Transverse colon (tissue), 4 donors: Measurements from ENCODE around the gene SLC25A43. TPM values are rescaled to one million over a fixed set of nuclear protein-coding genes. Genes with fewer than 3 reads are reported as not detected.

Source experiments
- DNase-seq: peaks from one replicate; pipeline ENCODE4 v3.0.0-alpha.2; 2019
- H3K27ac ChIP-seq, 4 donors: fragments of 200-600 bp; sonication (generic); 2 replicates each; pipeline ENCODE4 v1.5.1; 2016 to 2018; ENCODE audit warnings: inconsistent platforms in 4 of 4
- H3K27me3 ChIP-seq: fragments of 200-600 bp; sonication (generic); 2 replicates; pipeline ENCODE4 v1.5.1; 2017; ENCODE audit warnings: inconsistent platforms
- H3K36me3 ChIP-seq, 4 donors: fragments of 200-600 bp; sonication (generic); 2 replicates each; pipeline ENCODE4 v1.5.1; 2017 to 2019; ENCODE audit warnings: inconsistent platforms in 4 of 4
- H3K4me1 ChIP-seq, 4 donors: fragments of 200-600 bp; sonication (generic); 2 replicates each; pipeline ENCODE4 v1.5.1; 2017 to 2020; ENCODE audit warnings: inconsistent platforms in 4 of 4
- H3K4me3 ChIP-seq, 4 donors: fragments of 200-600 bp; sonication (generic); 1 replicate in 1 of 4; 2 replicates in 3 of 4; pipeline versions ENCODE4 v1.5.1 to v1.6.1; 2017 to 2019; ENCODE audit warnings: inconsistent platforms in 4 of 4
- H3K9me3 ChIP-seq, 2 donors: fragments of 200-600 bp; sonication (generic); 2 replicates each; pipeline ENCODE4 v1.5.1; 2017 to 2019; ENCODE audit warnings: inconsistent platforms in 2 of 2
- EP300 ChIP-seq: sonication (generic); formaldehyde crosslinking; IDR thresholded peaks from one replicate; pipeline ENCODE4 v1.6.1; 2017; ENCODE audit warnings: antibody characterized with exemption, low read depth
- POLR2A ChIP-seq: fragments of 450-650 bp; IDR thresholded peaks from one replicate; pipeline ENCODE4 v1.6.1; 2016; ENCODE audit warnings: antibody characterized with exemption, mild to moderate bottlenecking, moderate library complexity
- POLR2AphosphoS5 ChIP-seq, 3 donors: sonication (generic); formaldehyde crosslinking; IDR thresholded peaks; one replicate each; pipeline ENCODE4 v1.6.1; 2016; ENCODE audit warnings: antibody characterized with exemption in 3 of 3
- WGBS, 2 donors: methylation state at CpG; one replicate each; pipeline ENCODE4 v1.1.5; 2018; ENCODE audit warnings: low coverage in 1 of 2; 5-methylcytosine and 5-hydroxymethylcytosine counted together
- in situ Hi-C, 4 donors: fragments of 200-750 bp; cut with MboI; loops; one replicate each; pipeline versions ENCODE4 v1.15.0 to v1.15.1; 2017; ENCODE audit warnings: low sequenced_read_pairs in 3 of 4, low pct_ligation_motif_present in 1 of 4, low pct_unique_long_range_greater_than_20kb in 1 of 4
- intact Hi-C: fragments of 100-400 bp; cut with DNase I; formaldehyde crosslinking; loops from one replicate; pipeline ENCODE4 v1.15.1; 2023; ENCODE audit warnings: low total_unique reads
- total RNA-seq, 4 donors: library from RNA; depleted of rRNA; stranded (reverse); fragments of >200 nt; gene quantifications; one replicate each; pipeline ENCODE4 v1.1.0, GENCODE V29; 2016
- TF ChIP-seq, protein P1 (sequence below), 5 experiments: fragments of 200-600 bp in 3 of 5; fragments of 450-650 bp in 2 of 5; sonication (generic) in 3 of 5; IDR thresholded peaks; 1 replicate in 2 of 5; 2 replicates in 3 of 5; pipeline ENCODE4 v1.5.1; 2016 to 2017; ENCODE audit warnings: antibody characterized with exemption in 5 of 5, inconsistent platforms in 3 of 5, mild to moderate bottlenecking in 2 of 5, moderate library complexity in 1 of 5

SLC25A43 gene
- total RNA-seq, 4 donors from 2014 or later = 23.3 to 46.4 (median 43.4) TPM

DNA sequence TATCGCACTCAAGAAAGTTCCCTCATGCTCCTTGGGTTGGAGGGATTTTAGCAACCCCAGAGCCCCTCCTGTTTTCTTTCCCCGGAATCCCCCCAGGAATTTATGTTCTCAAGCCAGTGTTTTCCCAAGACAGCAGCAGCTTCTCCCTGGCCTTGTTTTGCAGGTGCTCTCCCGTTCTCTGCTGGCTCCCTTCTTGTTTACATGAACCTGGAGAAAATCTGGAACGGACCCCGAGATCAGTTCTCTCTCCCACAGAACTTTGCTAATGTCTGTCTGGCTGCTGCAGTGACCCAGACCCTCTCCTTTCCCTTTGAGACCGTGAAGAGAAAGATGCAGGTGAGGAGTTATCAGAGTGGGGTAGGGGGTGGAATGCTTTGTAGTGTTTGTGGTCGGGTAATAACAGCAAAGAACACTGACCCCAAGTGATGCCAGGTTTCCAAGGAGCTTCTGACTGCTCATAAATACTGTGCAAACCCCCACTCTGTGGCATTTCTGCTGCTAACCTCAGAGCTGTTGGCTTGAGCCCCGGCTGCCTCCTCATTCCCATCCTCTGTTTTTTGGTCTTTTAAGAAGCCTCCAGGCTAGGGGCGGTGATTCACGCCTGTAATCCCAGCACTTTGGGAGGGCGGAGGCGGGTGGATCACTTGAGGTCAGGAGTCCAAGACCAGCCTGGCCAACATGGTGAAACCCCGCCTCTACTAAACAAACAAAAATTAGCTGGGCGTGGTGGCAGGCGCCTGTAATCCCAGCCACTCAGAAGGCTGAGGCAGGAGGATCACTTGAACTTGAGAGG lies 11.1 kb downstream of the SLC25A43 start:
- H3K4me3 ChIP-seq = no peak overlapping the region
- 49% methylated on average over 15 of the region's 15 CpGs; no CpG with 5 or more reads in 1 of the 2 donors for WGBS, 2 donors
- intact Hi-C loops = no loop called here
- H3K27ac ChIP-seq = peak overlapping the region; percentile 57 to 83 (median 78)
- no peaks in the 10 kb centered on the region for H3K9me3 ChIP-seq
- no peaks in the 10 kb centered on the region for H3K27me3 ChIP-seq
- peak; percentile 80 for DNase-seq
- peaks cover 0 to 10% (median 5%) of the 10 kb centered on the region in 4 donors for H3K4me1 ChIP-seq
- no peak for TF ChIP-seq POLR2A
- TF ChIP-seq EP300 = no peak
- TF ChIP-seq, protein P1, sequence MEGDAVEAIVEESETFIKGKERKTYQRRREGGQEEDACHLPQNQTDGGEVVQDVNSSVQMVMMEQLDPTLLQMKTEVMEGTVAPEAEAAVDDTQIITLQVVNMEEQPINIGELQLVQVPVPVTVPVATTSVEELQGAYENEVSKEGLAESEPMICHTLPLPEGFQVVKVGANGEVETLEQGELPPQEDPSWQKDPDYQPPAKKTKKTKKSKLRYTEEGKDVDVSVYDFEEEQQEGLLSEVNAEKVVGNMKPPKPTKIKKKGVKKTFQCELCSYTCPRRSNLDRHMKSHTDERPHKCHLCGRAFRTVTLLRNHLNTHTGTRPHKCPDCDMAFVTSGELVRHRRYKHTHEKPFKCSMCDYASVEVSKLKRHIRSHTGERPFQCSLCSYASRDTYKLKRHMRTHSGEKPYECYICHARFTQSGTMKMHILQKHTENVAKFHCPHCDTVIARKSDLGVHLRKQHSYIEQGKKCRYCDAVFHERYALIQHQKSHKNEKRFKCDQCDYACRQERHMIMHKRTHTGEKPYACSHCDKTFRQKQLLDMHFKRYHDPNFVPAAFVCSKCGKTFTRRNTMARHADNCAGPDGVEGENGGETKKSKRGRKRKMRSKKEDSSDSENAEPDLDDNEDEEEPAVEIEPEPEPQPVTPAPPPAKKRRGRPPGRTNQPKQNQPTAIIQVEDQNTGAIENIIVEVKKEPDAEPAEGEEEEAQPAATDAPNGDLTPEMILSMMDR (IDR thresholded peaks at IDR 0.05) = no peak
- peak in 2 of 3 donors; percentile 22 to 32 for TF ChIP-seq POLR2AphosphoS5 (IDR thresholded peaks at IDR 0.05)
- no peaks in the 10 kb centered on the region for H3K36me3 ChIP-seq
- in situ Hi-C loops = no loop called here

DNA sequence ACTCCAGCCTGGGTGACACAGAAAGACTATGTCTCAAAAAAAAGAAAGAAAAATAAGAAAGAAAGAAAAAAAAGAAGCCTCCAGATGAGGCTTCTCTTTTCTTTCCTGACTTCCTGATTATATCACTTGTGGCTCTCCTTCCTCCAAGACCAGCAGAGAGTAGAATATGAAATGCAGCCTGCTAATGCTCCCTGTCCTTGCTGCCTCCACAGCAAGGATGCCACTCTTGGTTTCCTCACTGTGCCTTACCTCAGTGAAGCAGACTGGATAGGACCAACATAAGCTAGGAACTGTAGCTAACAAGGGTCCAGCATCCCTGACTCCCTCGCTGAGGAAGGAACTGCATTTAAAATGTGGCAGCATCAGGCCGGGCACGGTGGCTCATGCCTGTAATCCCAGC lies 11.7 kb downstream of the SLC25A43 start:
- Histone ChIP-seq H3K27ac (peak overlapping the region; percentile 57 to 83 (median 78)), H3K4me3 (no peak overlapping the region), H3K27me3 (no peaks in the 10 kb centered on the region), H3K36me3 (no peaks in the 10 kb centered on the region), H3K9me3 (no peaks in the 10 kb centered on the region), H3K4me1 (peaks cover 0 to 10% (median 5%) of the 10 kb centered on the region in 4 donors)
- intact Hi-C loops = no loop called here
- DNase-seq = no peak
- WGBS, 2 donors = 73% methylated on average over 1 of the region's 3 CpGs; no CpG with 5 or more reads in 1 of the 2 donors
- in situ Hi-C loops = no loop called here
- peak; percentile 29 for TF ChIP-seq POLR2A
- no peak for TF ChIP-seq POLR2AphosphoS5 (IDR thresholded peaks at IDR 0.05)

DNA sequence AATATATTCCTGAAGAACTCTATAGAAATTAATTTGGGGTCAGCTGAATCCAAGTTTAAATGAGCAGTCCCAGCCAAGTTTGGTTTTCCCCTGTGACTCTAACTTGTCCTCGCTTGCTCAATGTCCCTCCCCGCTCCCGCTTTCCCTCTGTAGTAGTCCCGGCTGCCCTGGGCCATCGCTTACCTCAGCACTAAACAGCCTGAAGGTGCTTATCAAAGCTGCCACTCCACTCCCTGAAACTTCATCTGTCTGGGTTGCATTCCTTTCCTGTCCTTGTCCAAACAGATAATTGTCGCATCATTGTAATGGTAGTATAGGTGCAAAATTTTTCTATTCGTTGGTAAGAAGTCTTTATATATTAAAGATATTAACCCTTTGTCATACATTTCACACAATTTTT lies 12.8 kb downstream of the SLC25A43 start:
- DNase-seq = no peak
- H3K4me1 ChIP-seq = peaks cover 0 to 10% (median 5%) of the 10 kb centered on the region in 4 donors
- H3K36me3 ChIP-seq = no peaks in the 10 kb centered on the region
- no peak for TF ChIP-seq POLR2A
- TF ChIP-seq, protein P1 (IDR thresholded peaks at IDR 0.05) = no peak
- in situ Hi-C loops = no loop called here
- no peak overlapping the region for H3K4me3 ChIP-seq
- H3K27ac ChIP-seq = no peak overlapping the region
- H3K27me3 ChIP-seq = no peaks in the 10 kb centered on the region
- 80% methylated on average over 7 of the region's 7 CpGs; no CpG with 5 or more reads in 1 of the 2 donors for WGBS, 2 donors
- no peaks in the 10 kb centered on the region for H3K9me3 ChIP-seq
- intact Hi-C loops = no loop called here

DNA sequence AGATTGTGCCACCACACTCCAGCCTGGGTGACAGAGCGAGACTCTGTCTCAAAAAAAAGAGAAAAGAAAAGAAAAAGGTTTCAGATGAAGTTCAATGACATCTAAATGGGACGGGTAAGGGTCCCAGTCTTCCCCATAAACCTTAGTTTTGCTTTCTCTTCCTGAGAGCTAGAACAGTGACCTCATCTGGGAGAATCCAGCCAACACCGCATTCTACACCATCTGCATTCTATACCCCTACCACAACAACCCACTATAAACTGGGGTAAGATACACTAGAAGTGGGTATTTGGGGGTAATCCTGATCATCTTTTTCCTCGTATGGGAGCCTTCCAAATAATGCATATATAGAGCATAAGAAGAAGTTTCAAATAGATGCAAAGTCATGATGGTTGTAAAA lies 18.2 kb downstream of the SLC25A43 start:
- DNase-seq = no peak
- no peaks in the 10 kb centered on the region for H3K9me3 ChIP-seq
- no peak overlapping the region for H3K27ac ChIP-seq
- TF ChIP-seq POLR2A = no peak
- no peak for TF ChIP-seq EP300
- no peak for TF ChIP-seq POLR2AphosphoS5 (IDR thresholded peaks at IDR 0.05)
- TF ChIP-seq, protein P1 (IDR thresholded peaks at IDR 0.05) = no peak
- H3K4me3 ChIP-seq = no peak overlapping the region
- no peaks in the 10 kb centered on the region for H3K36me3 ChIP-seq
- in situ Hi-C loops = no loop called here
- no peaks in the 10 kb centered on the region for H3K4me1 ChIP-seq
- no peaks in the 10 kb centered on the region for H3K27me3 ChIP-seq
- WGBS, 2 donors = 73% methylated on average over 4 of the region's 4 CpGs; no CpG with 5 or more reads in 1 of the 2 donors
- intact Hi-C loops = no loop called here
